ENCODE data around the gene WFDC9. TPM values are rescaled to one million over a fixed set of nuclear protein-coding genes. Genes with fewer than 3 reads are reported as not detected.

Gene WFDC9
- total RNA-seq, result not detected in 2 replicates
- polyA plus RNA-seq, result not detected in 2 replicates
- not detected in 2 replicates for polyA plus RNA-seq (2011; cell fraction: cytosol; rRNA removed)
- not detected in 2 replicates for polyA plus RNA-seq (2011; cell fraction: nucleus; rRNA removed)
- polyA plus RNA-seq (2012), result not detected in 2 replicates
- polyA minus RNA-seq, result not detected in 2 replicates
- not detected for polyA minus RNA-seq (2011; cell fraction: cytosol; rRNA and poly(A)+ RNA removed)
- polyA minus RNA-seq (2011; cell fraction: nucleus; rRNA and poly(A)+ RNA removed), result not detected in 2 replicates
- Bru-seq, nascent RNA, result not detected
- BruChase-seq, experiment 1, labeled RNA remaining after a 6-hour chase, result not detected
- not detected for BruChase-seq, experiment 2, labeled RNA remaining after a 2-hour chase
- long read RNA-seq, result 0 reads

GRCh38 chr20:45631184-45631583 lies at the start of gene WFDC9:
WFDC9 (minus strand) TSS chr20:45631284; CDS start chr20:45610181, 21,103 bp downstream.
- POLR2A ChIA-PET, result no interaction called here
- H3K27me3 ChIP-seq (ENCODE audit: control insufficient read depth in 2 of 2, insufficient read depth in 2 of 2, low read length in 2 of 2), result no peaks in the 10 kb centered on the region
- dilution Hi-C loops (cut with MboI; ENCODE audit: extremely low pct_ligation_motif_present, low sequenced_read_pairs), result no loop called here
- no peaks in the 10 kb centered on the region for H3K79me2 ChIP-seq (ENCODE audit: control insufficient read depth, insufficient read depth, low read length)
- BruUV-seq (replicated peaks), result no TSS peak
- TF ChIP-seq FOS (IDR thresholded peaks at IDR 0.05; ENCODE audit: borderline replicate concordance, insufficient read depth, low read length) (no peak), JUN (IDR thresholded peaks at IDR 0.05; ENCODE audit: borderline replicate concordance, insufficient read depth, insufficient read length, low read depth) (no peak), GATA2 (IDR thresholded peaks at IDR 0.05; ENCODE audit: insufficient read depth, insufficient read length, low read depth, low read length) (no peak), EZH2 (IDR thresholded peaks at IDR 0.05; ENCODE audit: borderline replicate concordance, low read depth, low read length, severe bottlenecking) (no peak), MYC (IDR thresholded peaks at IDR 0.05; ENCODE audit: low read depth, low read length) (no peak), MAX (IDR thresholded peaks at IDR 0.05; ENCODE audit: insufficient read depth, insufficient read length) (no peak), CTCF (IDR thresholded peaks at IDR 0.05; ENCODE audit: extremely low read depth in 1 of 2, insufficient read depth in 1 of 2, low read depth in 1 of 2, low read length in 2 of 2) (no peak), POLR2A (IDR thresholded peaks at IDR 0.05; ENCODE audit: low read depth, low read length) (no peak), POLR2AphosphoS5 (IDR thresholded peaks at IDR 0.05; ENCODE audit: insufficient read depth, low read depth, low read length) (no peak)
- H3K9me1 ChIP-seq (replicated peaks; ENCODE audit: control insufficient read depth, extremely low read depth, insufficient read depth, low read length), result no peaks in the 10 kb centered on the region
- intact Hi-C loops (cut with micrococcal nuclease), result no loop called here
- H3K4me2 ChIP-seq (ENCODE audit: insufficient read depth, low read length), result no peak within 1 kb of the TSS
- H3K4me1 ChIP-seq (ENCODE audit: control insufficient read depth, extremely low read depth, insufficient read depth, low read length), result no peaks in the 10 kb centered on the region
- no peaks in the 10 kb centered on the region for H3K9me3 ChIP-seq (replicated peaks; ENCODE audit: control insufficient read depth, insufficient read depth, low read length)
- FAIRE-seq (no peak), DNase-seq (ENCODE audit: low read depth, low spot score) (no peak)
- H3K4me3 ChIP-seq (replicated peaks in 1 of 3; ENCODE audit: insufficient read depth in 1 of 3, low read depth in 1 of 3, low read length in 3 of 3), result no peak within 1 kb of the TSS
- no peaks in the 10 kb centered on the region for H3K36me3 ChIP-seq (ENCODE audit: control insufficient read depth in 2 of 2, extremely low read depth in 1 of 2, insufficient read depth in 2 of 2, low read length in 2 of 2)
- CTCF ChIA-PET, result interaction anchor here (1.1 to 2.1 kb wide), 2 partner anchors 12 to 17 kb away, joined by 3 to 8 read pairs; no protein-coding TSS in a partner anchor
- H3K27ac ChIP-seq (ENCODE audit: insufficient read depth, low read depth, low read length), result no peak within 1 kb of the TSS
- no peak within 1 kb of the TSS for H2AFZ ChIP-seq (ENCODE audit: low read depth, low read length)
- H4K20me1 ChIP-seq (replicated peaks; ENCODE audit: control insufficient read depth, extremely low read depth, insufficient read depth, low read length), result no peaks in the 10 kb centered on the region
- H3K9ac ChIP-seq (replicated peaks; ENCODE audit: extremely low read depth, insufficient read depth, low read length), result no peak within 1 kb of the TSS

Measured in endothelial cell of umbilical vein (primary cell).